GM12875 (cell line): ENCODE results near the gene COL25A1.

Experiments
- H3K4me3 ChIP-seq: one replicate; pipeline ENCODE4 v1.5.1; 2011; ENCODE audit warnings: low read depth, low read length, control low read depth
- CTCF ChIP-seq: IDR thresholded peaks from 2 replicates; pipeline ENCODE4 v1.5.1; 2011; ENCODE audit warnings: low read depth, mild to moderate bottlenecking, control low read depth, inconsistent platforms, low read length, moderate library complexity, borderline replicate concordance; ENCODE audit not compliant: insufficient read depth

Gene COL25A1

GRCh38 chr4:109207898-109208297 lies 94.6 kb downstream of the COL25A1 start:
- H3K4me3 ChIP-seq = no peak overlapping the region
- TF ChIP-seq CTCF = no peak

GRCh38 chr4:109207061-109207460 lies 95.4 kb downstream of the COL25A1 start:
- no peak overlapping the region for H3K4me3 ChIP-seq
- TF ChIP-seq CTCF = no peak

DNA sequence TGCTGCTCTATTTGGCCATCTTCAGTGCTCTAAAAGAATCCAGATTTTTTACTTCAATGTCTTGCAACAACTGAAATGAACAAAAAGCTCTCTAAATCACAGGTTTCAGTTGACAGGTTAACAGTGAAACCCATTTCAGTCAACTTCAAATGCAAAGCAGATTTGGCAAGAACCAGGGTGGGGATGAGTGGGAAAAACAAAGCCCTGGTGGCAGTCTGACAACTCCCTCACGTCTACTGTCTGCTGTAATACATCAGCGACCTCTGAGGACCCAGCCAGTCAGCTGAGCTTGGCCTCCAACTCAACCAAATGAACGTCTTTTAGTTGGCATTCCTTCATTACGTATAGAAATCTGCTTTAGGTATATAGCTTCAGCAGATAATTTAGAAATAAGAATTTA lies 95.8 kb downstream of the COL25A1 start:
- H3K4me3 ChIP-seq = no peak overlapping the region
- TF ChIP-seq CTCF = no peak

GRCh38 chr4:109205186-109205585 lies 97.3 kb downstream of the COL25A1 start:
- H3K4me3 ChIP-seq = no peak overlapping the region
- no peak for TF ChIP-seq CTCF

GRCh38 chr4:109199585-109199984 lies 102.9 kb downstream of the COL25A1 start:
- H3K4me3 ChIP-seq = no peak overlapping the region
- no peak for TF ChIP-seq CTCF

DNA sequence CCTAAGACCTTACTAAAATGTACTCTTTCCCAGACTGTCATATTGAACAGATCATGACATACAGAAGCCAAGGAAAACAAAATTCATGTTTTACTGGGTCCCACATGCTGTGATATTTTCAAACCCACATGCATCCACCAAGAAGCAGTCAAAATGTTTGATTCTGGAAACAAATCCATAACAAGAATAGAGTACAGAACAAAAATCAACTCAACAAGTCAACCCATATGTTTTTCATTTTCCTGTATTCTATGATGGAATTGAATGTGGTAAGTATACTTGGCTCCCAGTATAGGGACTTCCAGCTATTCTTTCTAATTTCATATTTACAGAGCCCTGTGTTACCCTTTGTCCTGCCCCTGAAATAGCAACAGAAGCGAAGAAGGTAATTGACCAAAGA lies 106.8 kb downstream of the COL25A1 start:
- no peak overlapping the region for H3K4me3 ChIP-seq
- TF ChIP-seq CTCF = no peak

- H3K4me3 ChIP-seq = no peak overlapping the region
- TF ChIP-seq CTCF = no peak
These were observed 111.2 kb downstream of the COL25A1 start for GRCh38 chr4:109191216-109191615.
